Fibroblast of lung (primary cell): ENCODE results near the gene R3HDM4.

Experiments used
- EZH2 ChIP-seq: IDR thresholded peaks from 2 replicates; pipeline ENCODE4 v1.5.1; 2012; ENCODE audit warnings: low read length, control low read depth, mild to moderate bottlenecking; ENCODE audit errors: missing control alignments
- TF ChIP-seq, protein P1 (sequence below), 2 donors: IDR thresholded peaks in 1 of 2; conservative IDR thresholded peaks in 1 of 2; 1 replicate in 1 of 2; 2 replicates in 1 of 2; pipeline ENCODE4 v1.5.1; 2011 to 2012; ENCODE audit warnings: low read length in 2 of 2, control low read depth in 1 of 2, inconsistent platforms in 1 of 2, low read depth in 1 of 2, mild to moderate bottlenecking in 1 of 2

DNA sequence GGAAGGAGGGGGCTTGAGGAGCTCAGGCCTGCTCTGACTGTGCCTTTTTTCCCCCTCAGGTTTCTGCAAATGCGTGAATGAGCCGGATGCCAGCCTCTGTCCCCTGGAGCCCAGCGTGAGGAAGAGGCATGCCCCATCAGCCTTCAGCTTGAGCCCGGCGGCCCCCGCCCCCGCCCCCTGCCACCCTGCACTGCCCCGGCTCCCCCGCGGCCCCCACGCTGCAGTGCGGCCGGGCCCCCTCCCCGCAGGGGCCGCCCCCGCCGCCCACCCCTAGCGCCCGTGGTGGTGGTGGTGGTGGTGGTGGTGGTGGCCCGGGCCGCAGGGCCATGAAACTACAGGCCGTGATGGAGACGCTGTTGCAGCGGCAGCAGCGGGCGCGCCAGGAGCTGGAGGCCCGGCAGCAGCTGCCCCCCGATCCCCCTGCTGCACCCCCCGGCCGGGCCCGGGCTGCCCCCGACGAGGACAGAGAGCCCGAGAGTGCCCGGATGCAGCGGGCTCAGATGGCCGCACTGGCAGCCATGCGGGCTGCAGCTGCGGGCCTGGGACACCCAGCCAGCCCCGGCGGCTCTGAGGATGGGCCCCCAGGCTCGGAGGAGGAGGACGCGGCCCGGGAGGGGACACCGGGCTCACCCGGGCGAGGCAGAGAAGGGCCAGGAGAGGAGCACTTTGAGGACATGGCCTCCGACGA is 16.3 kb upstream of the R3HDM4 start:
- TF ChIP-seq, protein P1, sequence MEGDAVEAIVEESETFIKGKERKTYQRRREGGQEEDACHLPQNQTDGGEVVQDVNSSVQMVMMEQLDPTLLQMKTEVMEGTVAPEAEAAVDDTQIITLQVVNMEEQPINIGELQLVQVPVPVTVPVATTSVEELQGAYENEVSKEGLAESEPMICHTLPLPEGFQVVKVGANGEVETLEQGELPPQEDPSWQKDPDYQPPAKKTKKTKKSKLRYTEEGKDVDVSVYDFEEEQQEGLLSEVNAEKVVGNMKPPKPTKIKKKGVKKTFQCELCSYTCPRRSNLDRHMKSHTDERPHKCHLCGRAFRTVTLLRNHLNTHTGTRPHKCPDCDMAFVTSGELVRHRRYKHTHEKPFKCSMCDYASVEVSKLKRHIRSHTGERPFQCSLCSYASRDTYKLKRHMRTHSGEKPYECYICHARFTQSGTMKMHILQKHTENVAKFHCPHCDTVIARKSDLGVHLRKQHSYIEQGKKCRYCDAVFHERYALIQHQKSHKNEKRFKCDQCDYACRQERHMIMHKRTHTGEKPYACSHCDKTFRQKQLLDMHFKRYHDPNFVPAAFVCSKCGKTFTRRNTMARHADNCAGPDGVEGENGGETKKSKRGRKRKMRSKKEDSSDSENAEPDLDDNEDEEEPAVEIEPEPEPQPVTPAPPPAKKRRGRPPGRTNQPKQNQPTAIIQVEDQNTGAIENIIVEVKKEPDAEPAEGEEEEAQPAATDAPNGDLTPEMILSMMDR (conservative IDR thresholded peaks at IDR 0.05 in 1 of 2, IDR thresholded peaks at IDR 0.05 in 1 of 2; ENCODE audit: low read depth in 1 of 2, low read length in 2 of 2): no peak
- TF ChIP-seq EZH2: no peak
